GM10248 (cell line): ENCODE measurements around the gene KCNA3.

ENCODE experiments used
- CTCF ChIA-PET: fragments of 300-600 bp; sonication (Branson Sonifier 250); formaldehyde crosslinking; extraction: SDS; loops from one replicate; lab custom pipeline; 2021; ENCODE audit warnings: antibody characterized with exemption; lab: Yijun Ruan, JAX
- POLR2A ChIA-PET: fragments of 350-650 bp; sonication (Branson Sonifier 250); formaldehyde crosslinking; extraction: SDS; loops from one replicate; lab custom pipeline; 2020; ENCODE audit warnings: antibody characterized with exemption; lab: Yijun Ruan, JAX
- DNase-seq: peaks from one replicate; pipeline ENCODE4 v3.0.0; 2012; ENCODE audit errors: extremely low spot score
- TF ChIP-seq, protein P1 (sequence below): IDR thresholded peaks from 2 replicates; pipeline ENCODE4 v1.5.1; 2012; ENCODE audit warnings: mild to moderate bottlenecking, low read depth; ENCODE audit errors: extremely low read depth, missing control alignments, control extremely low read depth

The KCNA3 gene

DNA sequence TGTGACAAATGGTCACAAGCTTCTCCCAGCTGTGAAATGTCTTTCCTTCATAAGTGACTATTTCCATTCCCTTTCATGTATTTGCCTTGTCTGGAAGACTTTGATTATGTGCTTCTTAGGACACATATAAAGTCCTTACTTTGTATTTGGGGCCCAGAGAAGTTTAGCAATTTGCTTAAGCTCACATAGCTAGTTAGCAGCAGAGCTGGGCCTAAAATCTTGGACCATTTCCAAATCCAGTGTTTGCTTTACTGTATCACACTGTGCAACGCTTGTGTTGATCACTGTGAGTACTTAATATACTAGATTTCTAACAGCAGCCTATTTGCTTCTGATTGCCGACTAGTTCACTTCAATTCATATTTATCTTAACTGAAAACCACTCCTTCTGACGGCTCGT, 2.2 kb upstream of the KCNA3 start:
- DNase-seq: no peak
- POLR2A ChIA-PET: no interaction called here

DNA sequence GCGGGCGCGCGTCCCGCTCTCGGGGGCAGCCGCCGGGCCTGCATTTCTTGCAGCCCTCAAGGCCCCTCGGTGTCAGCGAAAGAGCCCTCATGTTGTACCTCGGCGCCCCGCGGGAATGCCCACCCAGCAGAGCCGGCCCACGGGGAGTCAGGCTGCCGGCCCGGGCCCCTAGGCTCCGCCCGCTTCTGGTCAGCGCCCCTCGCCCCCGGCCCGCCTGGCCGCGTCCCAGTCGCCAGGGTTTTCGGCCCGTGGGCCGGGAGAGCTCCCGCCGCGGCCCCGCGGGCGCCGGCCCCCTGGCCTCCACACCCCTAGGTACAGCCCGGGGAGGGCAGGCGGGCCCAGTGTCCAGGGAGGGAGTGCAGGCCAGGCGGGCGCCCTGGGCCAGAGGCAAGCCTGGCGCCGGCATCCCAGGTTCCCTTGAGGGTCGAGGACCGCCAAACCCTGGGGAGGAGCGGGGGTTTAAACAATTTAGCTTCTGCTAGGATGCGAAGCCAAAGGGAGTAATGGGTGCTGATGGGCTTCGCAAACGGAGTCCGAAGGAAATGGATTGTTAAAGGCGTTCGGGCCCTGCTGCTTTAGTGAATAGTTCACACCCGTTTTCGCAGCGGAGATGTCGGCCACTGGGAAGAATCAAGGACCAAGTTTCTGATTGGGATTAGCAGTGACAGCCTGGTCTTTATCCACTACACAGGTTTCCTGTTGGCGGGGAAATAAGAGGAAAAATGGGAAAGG, 486 bp upstream of the KCNA3 start:
- no peak for DNase-seq
- ChIA-PET CTCF (interaction anchor here (1.6 kb wide), 2 partner anchors 9 to 88 kb away, joined by 3 to 6 read pairs; no protein-coding TSS in a partner anchor), POLR2A (no interaction called here)
- TF ChIP-seq, protein P1, sequence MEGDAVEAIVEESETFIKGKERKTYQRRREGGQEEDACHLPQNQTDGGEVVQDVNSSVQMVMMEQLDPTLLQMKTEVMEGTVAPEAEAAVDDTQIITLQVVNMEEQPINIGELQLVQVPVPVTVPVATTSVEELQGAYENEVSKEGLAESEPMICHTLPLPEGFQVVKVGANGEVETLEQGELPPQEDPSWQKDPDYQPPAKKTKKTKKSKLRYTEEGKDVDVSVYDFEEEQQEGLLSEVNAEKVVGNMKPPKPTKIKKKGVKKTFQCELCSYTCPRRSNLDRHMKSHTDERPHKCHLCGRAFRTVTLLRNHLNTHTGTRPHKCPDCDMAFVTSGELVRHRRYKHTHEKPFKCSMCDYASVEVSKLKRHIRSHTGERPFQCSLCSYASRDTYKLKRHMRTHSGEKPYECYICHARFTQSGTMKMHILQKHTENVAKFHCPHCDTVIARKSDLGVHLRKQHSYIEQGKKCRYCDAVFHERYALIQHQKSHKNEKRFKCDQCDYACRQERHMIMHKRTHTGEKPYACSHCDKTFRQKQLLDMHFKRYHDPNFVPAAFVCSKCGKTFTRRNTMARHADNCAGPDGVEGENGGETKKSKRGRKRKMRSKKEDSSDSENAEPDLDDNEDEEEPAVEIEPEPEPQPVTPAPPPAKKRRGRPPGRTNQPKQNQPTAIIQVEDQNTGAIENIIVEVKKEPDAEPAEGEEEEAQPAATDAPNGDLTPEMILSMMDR: no peak

More for the DNA sequence above, 2.2 kb upstream of the KCNA3 start:
- TF ChIP-seq, protein P1: no peak
- CTCF ChIA-PET: interaction anchor here (1.0 to 1.8 kb wide), 6 partner anchors 20 to 88 kb away, joined by 3 to 7 read pairs (median 3); no protein-coding TSS in a partner anchor

DNA sequence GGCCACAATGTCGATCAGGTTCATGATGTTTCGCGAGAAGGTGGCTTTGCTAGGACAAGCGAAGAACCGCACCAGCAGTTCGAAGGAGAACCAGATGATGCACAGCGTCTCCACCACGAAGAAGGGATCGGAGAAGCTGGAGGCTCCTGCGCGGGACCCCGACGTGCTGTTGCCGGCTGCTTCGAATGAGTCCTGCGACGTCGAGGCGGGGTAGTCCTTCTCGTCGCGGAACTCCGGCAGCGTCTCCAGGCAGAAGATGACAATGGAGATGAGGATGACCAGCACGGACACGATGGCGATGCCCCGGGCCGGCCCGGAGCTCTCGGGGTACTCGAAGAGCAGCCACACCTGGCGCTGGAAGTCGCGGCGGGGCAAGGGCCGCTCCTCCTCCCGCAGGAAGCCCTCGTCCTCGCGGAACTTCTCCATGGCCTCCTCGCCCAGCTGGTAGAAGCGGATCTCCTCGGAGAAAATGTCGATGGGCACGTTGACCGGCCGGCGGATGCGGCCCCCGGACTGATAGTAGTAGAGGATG, 869 bp downstream of the KCNA3 start:
- no peak for DNase-seq
- TF ChIP-seq, protein P1: no peak
- ChIA-PET POLR2A (no interaction called here), CTCF (interaction anchor here (1.2 kb wide), 1 partner anchor 114 kb away, joined by 3 read pairs; no protein-coding TSS in a partner anchor)

DNA sequence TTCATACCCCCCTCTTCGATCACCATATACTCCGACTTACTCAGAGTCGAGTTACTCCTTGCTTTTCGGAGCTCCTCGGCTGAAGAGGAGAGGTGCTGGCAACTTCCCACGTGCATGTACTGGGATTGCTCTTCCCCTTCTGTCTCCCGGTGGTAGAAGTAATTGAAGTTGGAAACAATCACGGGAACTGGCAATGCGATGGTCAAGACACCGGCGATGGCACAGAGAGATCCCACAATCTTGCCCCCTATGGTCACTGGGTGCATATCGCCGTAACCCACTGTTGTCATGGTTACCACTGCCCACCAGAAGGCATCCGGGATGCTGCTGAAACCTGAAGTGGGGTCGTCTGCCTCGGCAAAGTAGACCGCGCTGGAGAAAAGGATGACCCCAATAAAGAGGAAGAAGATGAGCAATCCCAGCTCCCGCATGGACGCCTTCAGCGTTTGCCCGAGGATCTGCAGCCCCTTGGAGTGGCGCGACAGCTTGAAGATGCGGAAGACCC, 1.5 kb downstream of the KCNA3 start:
- ChIA-PET POLR2A (no interaction called here), CTCF (interaction anchor here (1.0 to 1.2 kb wide), 2 partner anchors 53 to 115 kb away, joined by 3 read pairs; no protein-coding TSS in a partner anchor)
- TF ChIP-seq, protein P1: no peak
- no peak for DNase-seq

DNA sequence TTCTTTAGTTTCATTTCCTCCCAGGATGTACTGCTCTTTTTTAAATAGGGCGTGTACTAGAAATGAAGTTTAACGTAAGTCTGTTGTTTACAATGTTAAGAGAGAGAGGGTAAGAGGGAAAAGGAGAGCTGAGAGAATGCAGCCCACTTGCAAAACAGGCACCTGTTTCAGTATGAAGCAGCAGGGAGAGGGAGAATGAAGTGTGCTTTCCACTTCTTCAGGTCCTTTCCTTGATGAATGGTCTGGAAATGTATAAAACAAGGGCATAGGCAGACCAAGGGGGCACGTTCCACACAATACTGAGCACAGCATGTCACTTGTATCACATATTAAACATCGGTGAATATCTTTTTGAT, 2.0 kb downstream of the KCNA3 start:
- TF ChIP-seq, protein P1: no peak
- peak; percentile 52 for DNase-seq
- CTCF ChIA-PET: interaction anchor here (1.0 kb wide), 1 partner anchor 53 kb away, joined by 3 read pairs; no protein-coding TSS in a partner anchor
- POLR2A ChIA-PET: no interaction called here

DNA sequence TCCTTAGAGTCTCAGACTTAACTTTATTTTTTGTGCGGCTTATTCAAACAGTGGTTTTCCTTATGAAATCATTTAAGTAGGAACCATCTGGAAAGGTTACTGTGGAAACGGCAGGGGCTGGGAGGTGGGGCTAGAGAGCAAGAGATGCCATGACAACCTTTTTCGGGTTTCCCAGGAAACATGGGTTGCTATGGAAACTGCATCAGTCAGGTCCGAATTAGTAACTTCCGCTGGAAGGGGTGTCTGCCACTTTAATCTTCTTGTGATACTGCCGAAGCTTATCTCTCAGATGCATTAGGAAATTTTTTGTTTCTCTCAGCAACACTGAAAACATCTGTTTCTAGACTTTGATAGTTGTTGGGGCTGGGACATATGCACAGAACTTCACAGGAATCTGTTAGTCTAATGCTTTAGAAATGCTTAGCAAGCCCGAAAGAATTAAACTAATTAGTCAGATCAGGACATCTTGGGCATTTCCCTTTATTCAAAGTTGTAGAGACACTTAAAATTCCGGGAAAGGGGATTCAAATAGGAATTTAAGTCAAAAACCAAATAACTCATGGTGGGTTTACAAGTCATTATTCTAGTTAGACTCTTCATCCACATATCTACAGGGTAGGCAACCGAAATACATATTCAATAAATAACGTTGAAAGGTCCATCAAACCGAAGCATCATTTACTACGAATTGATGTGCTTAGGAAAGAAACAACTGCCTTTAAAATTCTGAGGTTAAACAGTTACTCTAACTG, 2.6 kb downstream of the KCNA3 start:
- ChIA-PET CTCF (interaction anchor here (1.0 kb wide), 1 partner anchor 52 kb away, joined by 3 read pairs; no protein-coding TSS in a partner anchor), POLR2A (no interaction called here)
- TF ChIP-seq, protein P1: no peak
- peak; percentile 17 for DNase-seq
